SK-N-MC (cell line): ENCODE results near the gene CDK13.
"Not testable (repeated sequence)": the region's sequence is repeated elsewhere in the genome, so short reads cannot be mapped to it uniquely, and the experiment has no call there.

Experiments used
- DNase-seq: peaks from one replicate; pipeline ENCODE4 v3.0.0-alpha.2; 2011; ENCODE audit warnings: low read depth, low spot score
- H3K27ac ChIP-seq: fragments of 200-600 bp; sonication (generic); 2 replicates; pipeline ENCODE4 v1.5.1; 2016; ENCODE audit warnings: mixed run types
- H3K36me3 ChIP-seq: fragments of 200-600 bp; sonication (generic); 2 replicates; pipeline ENCODE4 v1.6.1; 2017; ENCODE audit warnings: antibody characterized with exemption, low read length, mixed read lengths; ENCODE audit not compliant: insufficient read depth
- H3K4me3 ChIP-seq: fragments of 200-600 bp; sonication (generic); 2 replicates; pipeline ENCODE4 v1.5.1; 2016
- H3K9ac ChIP-seq: fragments of 200-600 bp; sonication (generic); 2 replicates; pipeline ENCODE4 v1.8.0; 2017; ENCODE audit warnings: mixed run types, mixed read lengths; ENCODE audit not compliant: insufficient read length
- H3K9me3 ChIP-seq: fragments of 200-600 bp; sonication (generic); 2 replicates; pipeline ENCODE4 v1.6.1; 2017; ENCODE audit warnings: low read depth, mild to moderate bottlenecking, antibody characterized with exemption, low read length, moderate library complexity, mixed read lengths
- EZH2 ChIP-seq: fragments of 200-600 bp; sonication (generic); IDR thresholded peaks from one replicate; pipeline ENCODE4 v1.6.1; 2017; ENCODE audit warnings: antibody characterized with exemption
- FOXP2 ChIP-seq: optimal IDR thresholded peaks from 2 replicates; pipeline ENCODE3; 2011; ENCODE audit warnings: mild to moderate bottlenecking, moderate library complexity; ENCODE audit not compliant: insufficient read depth; ENCODE audit errors: extremely low read length, control extremely low read depth
- POLR2AphosphoS5 ChIP-seq: IDR thresholded peaks from 2 replicates; pipeline ENCODE4 v1.6.1; 2012; ENCODE audit warnings: mild to moderate bottlenecking, low read depth, low read length, borderline replicate concordance

Gene CDK13

GRCh38 chr7:39949971-39950472 is at the start of gene CDK13:
CDK13 (plus strand) TSS chr7:39950256; CDS start chr7:39950642, 386 bp downstream.
- no peak for TF ChIP-seq EZH2
- peak; percentile 57 for TF ChIP-seq FOXP2
- TF ChIP-seq POLR2AphosphoS5, result peak; percentile 63; the same call in 1 of the 2 replicates
- Histone ChIP-seq H3K4me3 (peak within 1 kb of the TSS; percentile 98), H3K9me3 (no peaks in the 10 kb centered on the region), H3K36me3 (0 out of 2 replicates have a peak, but pooled peaks cover 1% of the 10 kb centered on the region), H3K27ac (peak within 1 kb of the TSS; percentile 98), H3K9ac (peak within 1 kb of the TSS; percentile 97)
- DNase-seq, result no peak

- H3K9ac ChIP-seq, result no peak overlapping the region
- no peak for DNase-seq
- H3K36me3 ChIP-seq, result no peaks in the 10 kb centered on the region
- no peak overlapping the region for H3K27ac ChIP-seq
- peaks cover 4% of the 10 kb centered on the region; the same call in 1 of the 2 replicates for H3K9me3 ChIP-seq
- TF ChIP-seq POLR2AphosphoS5 (no peak), EZH2 (no peak)
- no peak overlapping the region for H3K4me3 ChIP-seq
Measured at GRCh38 chr7:39904077-39904486, 46.0 kb upstream of the CDK13 start.

GRCh38 chr7:39908141-39908540 is 41.9 kb upstream of the CDK13 start:
- Histone ChIP-seq H3K27ac (peak overlapping the region; percentile 34; the same call in 1 of the 2 replicates), H3K36me3 (no peaks in the 10 kb centered on the region), H3K4me3 (no peak overlapping the region), H3K9me3 (peaks cover 9% of the 10 kb centered on the region; the same call in 1 of the 2 replicates), H3K9ac (no peak overlapping the region)
- TF ChIP-seq POLR2AphosphoS5, result no peak
- no peak for TF ChIP-seq FOXP2
- no peak for TF ChIP-seq EZH2
- DNase-seq, result no peak

- DNase-seq, result peak; percentile 50
- TF ChIP-seq POLR2AphosphoS5 (no peak), FOXP2 (no peak), EZH2 (no peak)
- no peak overlapping the region for H3K4me3 ChIP-seq
- peaks cover 9% of the 10 kb centered on the region; the same call in 1 of the 2 replicates for H3K9me3 ChIP-seq
- H3K9ac ChIP-seq, result no peak overlapping the region
- no peaks in the 10 kb centered on the region for H3K36me3 ChIP-seq
- peak overlapping the region; percentile 34 for H3K27ac ChIP-seq
Measured at GRCh38 chr7:39908973-39909372, 41.1 kb upstream of the CDK13 start.

GRCh38 chr7:39909526-39909925 is 40.5 kb upstream of the CDK13 start:
- no peak overlapping the region for H3K4me3 ChIP-seq
- H3K27ac ChIP-seq, result peak overlapping the region; percentile 34; the same call in 1 of the 2 replicates
- H3K36me3 ChIP-seq, result no peaks in the 10 kb centered on the region
- H3K9ac ChIP-seq, result no peak overlapping the region
- H3K9me3 ChIP-seq, result peaks cover 9% of the 10 kb centered on the region; the same call in 1 of the 2 replicates
- DNase-seq, result no peak
- TF ChIP-seq EZH2, result no peak
- no peak for TF ChIP-seq POLR2AphosphoS5
- no peak for TF ChIP-seq FOXP2

GRCh38 chr7:39910108-39910869 is 39.8 kb upstream of the CDK13 start:
- DNase-seq, result no peak
- no peak overlapping the region for H3K4me3 ChIP-seq
- peak overlapping the region; percentile 37; the same call in 1 of the 2 replicates for H3K27ac ChIP-seq
- no peaks in the 10 kb centered on the region for H3K36me3 ChIP-seq
- H3K9ac ChIP-seq, result no peak overlapping the region
- no peak for TF ChIP-seq POLR2AphosphoS5
- TF ChIP-seq EZH2, result no peak
- TF ChIP-seq FOXP2, result no peak
- H3K9me3 ChIP-seq, result peaks cover 9% of the 10 kb centered on the region; the same call in 1 of the 2 replicates

- H3K9me3 ChIP-seq, result peaks cover 9% of the 10 kb centered on the region; the same call in 1 of the 2 replicates
- no peak for TF ChIP-seq POLR2AphosphoS5
- TF ChIP-seq EZH2, result no peak
- no peak for TF ChIP-seq FOXP2
- no peak for DNase-seq
Measured at GRCh38 chr7:39911167-39911566, 38.9 kb upstream of the CDK13 start.

GRCh38 chr7:39915847-39916246 is 34.2 kb upstream of the CDK13 start:
- not testable (repeated sequence) for H3K36me3 ChIP-seq, H3K9me3 ChIP-seq, H3K4me3 ChIP-seq, DNase-seq, H3K9ac ChIP-seq
- H3K27ac ChIP-seq, result peak overlapping the region; percentile 64

More at GRCh38 chr7:39911167-39911566, 38.9 kb upstream of the CDK13 start:
- Histone ChIP-seq H3K9ac (no peak overlapping the region), H3K27ac (no peak overlapping the region), H3K36me3 (no peaks in the 10 kb centered on the region), H3K4me3 (no peak overlapping the region)
